Sigmoid colon (tissue), 4 donors: ENCODE data around the gene FSTL1.

Experiments used
- POLR2A ChIP-seq, 2 donors: fragments of 450-650 bp; IDR thresholded peaks; one replicate each; pipeline ENCODE4 v1.6.1; 2016; ENCODE audit warnings: antibody characterized with exemption in 2 of 2, mild to moderate bottlenecking in 2 of 2, moderate library complexity in 2 of 2
- POLR2AphosphoS5 ChIP-seq, 4 donors: sonication (generic); formaldehyde crosslinking; IDR thresholded peaks; one replicate each; pipeline ENCODE4 v1.6.1; 2017; ENCODE audit warnings: antibody characterized with exemption in 4 of 4
- TF ChIP-seq, protein P1 (sequence below), 4 experiments: fragments of 450-650 bp in 3 of 4; fragments of 200-600 bp in 1 of 4; IDR thresholded peaks; one replicate each; pipeline ENCODE4 v1.5.1; 2016 to 2019; ENCODE audit warnings: antibody characterized with exemption in 4 of 4, mild to moderate bottlenecking in 3 of 4, moderate library complexity in 2 of 4

DNA sequence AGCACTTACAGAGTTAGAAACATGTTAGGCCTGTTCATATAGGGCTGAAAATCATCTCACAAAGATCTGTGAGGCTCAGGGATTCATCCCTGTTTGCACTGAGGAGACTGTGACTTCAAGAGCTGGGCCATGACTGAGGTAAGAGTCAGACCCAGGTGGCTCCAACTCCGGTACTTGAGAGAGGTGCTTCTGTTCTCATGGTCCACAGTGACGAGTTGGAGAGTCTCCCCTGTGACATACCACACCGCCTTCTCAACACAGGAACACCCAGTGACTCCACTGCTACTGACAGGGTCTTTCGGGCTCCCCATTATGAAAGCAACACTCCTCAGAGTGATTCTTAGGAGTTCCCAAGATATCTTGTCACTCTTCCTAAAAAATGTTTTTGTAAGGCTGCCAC is 27.4 kb downstream of the FSTL1 start:
- TF ChIP-seq, protein P1, sequence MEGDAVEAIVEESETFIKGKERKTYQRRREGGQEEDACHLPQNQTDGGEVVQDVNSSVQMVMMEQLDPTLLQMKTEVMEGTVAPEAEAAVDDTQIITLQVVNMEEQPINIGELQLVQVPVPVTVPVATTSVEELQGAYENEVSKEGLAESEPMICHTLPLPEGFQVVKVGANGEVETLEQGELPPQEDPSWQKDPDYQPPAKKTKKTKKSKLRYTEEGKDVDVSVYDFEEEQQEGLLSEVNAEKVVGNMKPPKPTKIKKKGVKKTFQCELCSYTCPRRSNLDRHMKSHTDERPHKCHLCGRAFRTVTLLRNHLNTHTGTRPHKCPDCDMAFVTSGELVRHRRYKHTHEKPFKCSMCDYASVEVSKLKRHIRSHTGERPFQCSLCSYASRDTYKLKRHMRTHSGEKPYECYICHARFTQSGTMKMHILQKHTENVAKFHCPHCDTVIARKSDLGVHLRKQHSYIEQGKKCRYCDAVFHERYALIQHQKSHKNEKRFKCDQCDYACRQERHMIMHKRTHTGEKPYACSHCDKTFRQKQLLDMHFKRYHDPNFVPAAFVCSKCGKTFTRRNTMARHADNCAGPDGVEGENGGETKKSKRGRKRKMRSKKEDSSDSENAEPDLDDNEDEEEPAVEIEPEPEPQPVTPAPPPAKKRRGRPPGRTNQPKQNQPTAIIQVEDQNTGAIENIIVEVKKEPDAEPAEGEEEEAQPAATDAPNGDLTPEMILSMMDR (IDR thresholded peaks at IDR 0.05) = no peak
- TF ChIP-seq POLR2AphosphoS5 (IDR thresholded peaks at IDR 0.05) = no peak
- no peak for TF ChIP-seq POLR2A (IDR thresholded peaks at IDR 0.05)
